Measurements from ENCODE around the gene HTRA1.
A peak's percentile ranks its signal among the peaks of the same experiment; 100 is the strongest.

The HTRA1 gene

DNA sequence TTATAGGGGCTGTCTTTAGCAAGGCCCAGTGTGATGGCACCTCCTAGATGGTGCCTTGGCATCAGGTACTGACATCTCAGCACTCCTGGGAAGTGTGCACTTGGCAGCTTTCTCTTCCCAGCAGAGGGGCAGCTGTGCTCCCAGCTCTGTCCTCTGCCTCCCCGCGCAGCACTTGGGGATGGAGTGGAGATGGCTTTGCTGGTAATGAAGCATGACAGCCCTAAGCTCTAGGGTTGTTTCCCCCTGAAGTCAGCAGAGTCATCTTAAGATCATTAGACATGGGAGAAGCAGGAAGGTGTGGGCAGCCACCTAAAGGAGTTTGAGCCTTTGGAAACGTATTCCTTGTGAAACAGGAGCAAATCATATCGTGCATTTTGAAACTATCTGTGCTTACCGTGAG lies 46.7 kb downstream of the HTRA1 start:
- H3K18ac ChIP-seq (ENCODE audit: low read length) = peak overlapping the region; percentile 30
- H2BK12ac ChIP-seq (ENCODE audit: low read length) = no peak overlapping the region
- H3K14ac ChIP-seq (ENCODE audit: low read length) = peak overlapping the region; percentile 44
- peaks cover 0 to 5% of the 10 kb centered on the region in 2 donors for H3K4me1 ChIP-seq (ENCODE audit: control insufficient read depth in 2 of 2, insufficient read depth in 1 of 2, low read depth in 1 of 2, low read length in 2 of 2)
- no peak overlapping the region for H2BK120ac ChIP-seq (ENCODE audit: low read depth, low read length)
- no peak overlapping the region for H3K23ac ChIP-seq (ENCODE audit: low read depth, low read length, poor library complexity)
- no CpG with 5 or more reads among the region's 5 CpGs for WGBS, 2 donors (ENCODE audit: extremely low coverage in 2 of 2, insufficient read length in 2 of 2, insufficient replicate concordance in 1 of 2)
- no peaks in the 10 kb centered on the region for H3K27me3 ChIP-seq (ENCODE audit: control insufficient read depth in 3 of 3, insufficient read depth in 3 of 3, low read depth in 1 of 3, low read length in 3 of 3)
- no peak overlapping the region for H3K9ac ChIP-seq (ENCODE audit: low read depth, low read length, poor library complexity)
- no peak overlapping the region for H2AK5ac ChIP-seq (ENCODE audit: low read depth, low read length)
- no peak overlapping the region for H4K91ac ChIP-seq (ENCODE audit: low read depth, low read length, poor library complexity)
- H3K27ac ChIP-seq (replicated peaks; ENCODE audit: low read length) = no peak overlapping the region
- DNase-seq (ENCODE audit: low spot score) = no peak
- no peak overlapping the region for H2BK5ac ChIP-seq (ENCODE audit: low read length)
- H4K8ac ChIP-seq (ENCODE audit: low read depth, low read length) = no peak overlapping the region
- no peaks in the 10 kb centered on the region for H3K9me3 ChIP-seq (replicated peaks in 1 of 2; ENCODE audit: control insufficient read depth in 2 of 2, insufficient read depth in 1 of 2, low read depth in 1 of 2, low read length in 2 of 2)
- H3K4me2 ChIP-seq (ENCODE audit: insufficient read depth, low read length, poor library complexity, severe bottlenecking) = no peak overlapping the region
- H2AFZ ChIP-seq (ENCODE audit: low read length) = no peak overlapping the region
- H3K79me1 ChIP-seq (ENCODE audit: low read depth, low read length) = no peaks in the 10 kb centered on the region
- H3K4me3 ChIP-seq (ENCODE audit: low read length in 2 of 2) = no peak overlapping the region
- no peak overlapping the region for H3K4ac ChIP-seq (ENCODE audit: low read length)
- no peaks in the 10 kb centered on the region for H3K36me3 ChIP-seq (replicated peaks in 1 of 2; ENCODE audit: control insufficient read depth in 2 of 2, insufficient read depth in 2 of 2, low read length in 2 of 2)
- H2BK15ac ChIP-seq (ENCODE audit: low read length) = no peak overlapping the region

DNA sequence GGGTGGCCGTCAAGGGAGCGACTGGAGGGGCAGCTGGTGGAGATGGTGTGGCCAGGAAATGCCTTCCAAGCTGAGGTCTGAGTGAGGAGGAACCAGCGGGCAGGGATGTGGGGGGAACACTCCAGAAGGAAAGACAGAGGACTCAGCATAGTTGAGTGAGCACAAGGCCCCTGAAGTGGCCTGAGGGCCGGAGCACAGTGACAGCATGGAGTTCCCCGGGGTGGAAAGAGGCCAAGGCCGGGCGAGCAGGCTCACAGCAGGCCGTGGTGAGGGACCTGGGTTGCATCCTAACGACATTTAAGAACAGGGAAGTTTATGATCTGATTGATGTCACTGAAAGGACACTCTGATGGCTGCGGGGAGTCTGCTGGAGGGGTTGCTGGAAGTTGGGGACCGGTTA lies 48.0 kb downstream of the HTRA1 start:
- Histone ChIP-seq H3K4me1 (ENCODE audit: control insufficient read depth in 2 of 2, insufficient read depth in 1 of 2, low read depth in 1 of 2, low read length in 2 of 2) (peaks cover 0 to 5% of the 10 kb centered on the region in 2 donors), H3K4me2 (ENCODE audit: insufficient read depth, low read length, poor library complexity, severe bottlenecking) (no peak overlapping the region), H3K14ac (ENCODE audit: low read length) (no peak overlapping the region), H2AFZ (ENCODE audit: low read length) (no peak overlapping the region), H3K27me3 (ENCODE audit: control insufficient read depth in 3 of 3, insufficient read depth in 3 of 3, low read depth in 1 of 3, low read length in 3 of 3) (no peaks in the 10 kb centered on the region), H3K9ac (ENCODE audit: low read depth, low read length, poor library complexity) (no peak overlapping the region), H3K4ac (ENCODE audit: low read length) (no peak overlapping the region), H2BK120ac (ENCODE audit: low read depth, low read length) (no peak overlapping the region), H2BK5ac (ENCODE audit: low read length) (no peak overlapping the region), H4K8ac (ENCODE audit: low read depth, low read length) (no peak overlapping the region), H3K4me3 (ENCODE audit: low read length in 2 of 2) (no peak overlapping the region), H4K91ac (ENCODE audit: low read depth, low read length, poor library complexity) (no peak overlapping the region), H3K36me3 (replicated peaks in 1 of 2; ENCODE audit: control insufficient read depth in 2 of 2, insufficient read depth in 2 of 2, low read length in 2 of 2) (peaks cover 0 to 1% of the 10 kb centered on the region in 2 donors), H3K23ac (ENCODE audit: low read depth, low read length, poor library complexity) (no peak overlapping the region), H3K79me1 (ENCODE audit: low read depth, low read length) (no peaks in the 10 kb centered on the region), H3K9me3 (replicated peaks in 1 of 2; ENCODE audit: control insufficient read depth in 2 of 2, insufficient read depth in 1 of 2, low read depth in 1 of 2, low read length in 2 of 2) (no peaks in the 10 kb centered on the region), H2BK15ac (ENCODE audit: low read length) (no peak overlapping the region), H3K18ac (ENCODE audit: low read length) (peak overlapping the region; percentile 18), H2AK5ac (ENCODE audit: low read depth, low read length) (no peak overlapping the region), H2BK12ac (ENCODE audit: low read length) (no peak overlapping the region), H3K27ac (replicated peaks; ENCODE audit: low read length) (no peak overlapping the region)
- DNase-seq (ENCODE audit: low spot score) = no peak
- WGBS, 2 donors (ENCODE audit: extremely low coverage in 2 of 2, insufficient read length in 2 of 2, insufficient replicate concordance in 1 of 2) = no CpG with 5 or more reads among the region's 11 CpGs

DNA sequence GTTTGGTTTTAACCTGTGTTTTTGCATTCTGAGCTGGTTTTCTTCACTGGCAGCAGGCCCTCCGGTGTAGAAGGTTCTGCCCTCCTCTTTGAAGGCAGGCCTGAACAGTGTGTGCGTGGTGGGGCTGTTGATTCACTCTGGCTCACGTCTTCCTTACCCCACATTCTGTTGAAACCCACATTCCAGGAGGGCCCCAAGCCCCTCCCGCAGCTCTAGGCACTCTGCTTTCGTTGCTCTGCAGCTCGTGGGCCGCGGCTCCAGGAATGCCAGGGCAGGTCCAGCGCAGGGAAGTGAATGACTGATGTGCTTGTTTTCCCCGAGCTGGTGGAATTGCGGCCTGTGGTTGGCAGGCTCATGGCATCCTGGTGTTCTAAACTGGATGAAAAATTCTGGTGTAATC lies 49.0 kb downstream of the HTRA1 start:
- Histone ChIP-seq H2BK15ac (ENCODE audit: low read length) (no peak overlapping the region), H3K36me3 (replicated peaks in 1 of 2; ENCODE audit: control insufficient read depth in 2 of 2, insufficient read depth in 2 of 2, low read length in 2 of 2) (peaks cover 0 to 5% of the 10 kb centered on the region in 2 donors), H3K79me1 (ENCODE audit: low read depth, low read length) (no peaks in the 10 kb centered on the region), H2AFZ (ENCODE audit: low read length) (no peak overlapping the region), H4K8ac (ENCODE audit: low read depth, low read length) (no peak overlapping the region), H2BK5ac (ENCODE audit: low read length) (peak overlapping the region; percentile 44), H3K27me3 (ENCODE audit: control insufficient read depth in 3 of 3, insufficient read depth in 3 of 3, low read depth in 1 of 3, low read length in 3 of 3) (no peaks in the 10 kb centered on the region), H3K14ac (ENCODE audit: low read length) (no peak overlapping the region), H3K4me3 (ENCODE audit: low read length in 2 of 2) (no peak overlapping the region), H3K4me2 (ENCODE audit: insufficient read depth, low read length, poor library complexity, severe bottlenecking) (no peak overlapping the region), H3K4ac (ENCODE audit: low read length) (no peak overlapping the region), H3K23ac (ENCODE audit: low read depth, low read length, poor library complexity) (peak overlapping the region; percentile 68), H2AK5ac (ENCODE audit: low read depth, low read length) (no peak overlapping the region), H2BK12ac (ENCODE audit: low read length) (no peak overlapping the region), H3K27ac (replicated peaks; ENCODE audit: low read length) (no peak overlapping the region), H4K91ac (ENCODE audit: low read depth, low read length, poor library complexity) (no peak overlapping the region), H3K18ac (ENCODE audit: low read length) (peak overlapping the region; percentile 49), H3K4me1 (ENCODE audit: control insufficient read depth in 2 of 2, insufficient read depth in 1 of 2, low read depth in 1 of 2, low read length in 2 of 2) (peaks cover 0 to 5% of the 10 kb centered on the region in 2 donors), H3K9ac (ENCODE audit: low read depth, low read length, poor library complexity) (no peak overlapping the region), H2BK120ac (ENCODE audit: low read depth, low read length) (no peak overlapping the region), H3K9me3 (replicated peaks in 1 of 2; ENCODE audit: control insufficient read depth in 2 of 2, insufficient read depth in 1 of 2, low read depth in 1 of 2, low read length in 2 of 2) (no peaks in the 10 kb centered on the region)
- WGBS, 2 donors (ENCODE audit: extremely low coverage in 2 of 2, insufficient read length in 2 of 2, insufficient replicate concordance in 1 of 2) = no CpG with 5 or more reads among the region's 11 CpGs
- no peak for DNase-seq (ENCODE audit: low spot score)

DNA sequence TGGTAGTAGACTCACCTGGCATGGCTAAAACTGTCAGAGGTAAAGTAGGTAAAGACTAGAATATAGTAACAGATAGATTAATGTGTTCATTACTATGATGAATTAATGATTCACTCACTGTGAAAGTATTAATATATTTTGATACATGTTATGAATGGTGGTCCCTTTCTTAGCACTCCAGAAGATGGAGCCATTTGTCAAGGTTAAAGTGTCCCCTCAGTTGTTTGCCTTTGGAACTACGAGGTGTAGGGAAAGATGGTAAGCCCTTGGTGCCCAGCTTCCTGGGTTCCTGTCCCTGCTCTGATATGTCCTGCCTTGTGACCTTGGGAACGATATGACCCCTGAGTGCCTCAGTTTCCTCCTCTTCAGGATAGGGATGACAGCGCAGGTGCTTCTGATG lies 49.4 kb downstream of the HTRA1 start:
- no peaks in the 10 kb centered on the region for H3K9me3 ChIP-seq (replicated peaks in 1 of 2; ENCODE audit: control insufficient read depth in 2 of 2, insufficient read depth in 1 of 2, low read depth in 1 of 2, low read length in 2 of 2)
- no peak overlapping the region for H2BK15ac ChIP-seq (ENCODE audit: low read length)
- peak overlapping the region; percentile 44 for H2BK5ac ChIP-seq (ENCODE audit: low read length)
- H3K27me3 ChIP-seq (ENCODE audit: control insufficient read depth in 3 of 3, insufficient read depth in 3 of 3, low read depth in 1 of 3, low read length in 3 of 3) = no peaks in the 10 kb centered on the region
- no peak overlapping the region for H2BK12ac ChIP-seq (ENCODE audit: low read length)
- no peak for DNase-seq (ENCODE audit: low spot score)
- no CpG with 5 or more reads among the region's 3 CpGs for WGBS, 2 donors (ENCODE audit: extremely low coverage in 2 of 2, insufficient read length in 2 of 2, insufficient replicate concordance in 1 of 2)
- H3K4ac ChIP-seq (ENCODE audit: low read length) = no peak overlapping the region
- H2AK5ac ChIP-seq (ENCODE audit: low read depth, low read length) = no peak overlapping the region
- H3K14ac ChIP-seq (ENCODE audit: low read length) = no peak overlapping the region
- H3K36me3 ChIP-seq (replicated peaks in 1 of 2; ENCODE audit: control insufficient read depth in 2 of 2, insufficient read depth in 2 of 2, low read length in 2 of 2) = peaks cover 0 to 5% of the 10 kb centered on the region in 2 donors
- no peak overlapping the region for H3K4me3 ChIP-seq (ENCODE audit: low read length in 2 of 2)
- no peak overlapping the region for H3K18ac ChIP-seq (ENCODE audit: low read length)
- H3K4me2 ChIP-seq (ENCODE audit: insufficient read depth, low read length, poor library complexity, severe bottlenecking) = no peak overlapping the region
- no peak overlapping the region for H2BK120ac ChIP-seq (ENCODE audit: low read depth, low read length)
- no peak overlapping the region for H4K91ac ChIP-seq (ENCODE audit: low read depth, low read length, poor library complexity)
- no peaks in the 10 kb centered on the region for H3K79me1 ChIP-seq (ENCODE audit: low read depth, low read length)
- no peak overlapping the region for H2AFZ ChIP-seq (ENCODE audit: low read length)
- no peak overlapping the region for H4K8ac ChIP-seq (ENCODE audit: low read depth, low read length)
- H3K23ac ChIP-seq (ENCODE audit: low read depth, low read length, poor library complexity) = no peak overlapping the region
- no peak overlapping the region for H3K27ac ChIP-seq (replicated peaks; ENCODE audit: low read length)
- H3K4me1 ChIP-seq (ENCODE audit: control insufficient read depth in 2 of 2, insufficient read depth in 1 of 2, low read depth in 1 of 2, low read length in 2 of 2) = peaks cover 0 to 5% of the 10 kb centered on the region in 2 donors
- H3K9ac ChIP-seq (ENCODE audit: low read depth, low read length, poor library complexity) = no peak overlapping the region
